GM12878 (cell line): ENCODE data around the gene SLC35F3. TPM values are rescaled to one million over a fixed set of nuclear protein-coding genes. Genes with fewer than 3 reads are reported as not detected.

Experiments used
- ATAC-seq: fragments of 200-7000 bp; cut with Tn5 transposase; 3 replicates; pipeline ENCODE4 v1.9.1; 2020; ENCODE audit warnings: mild to moderate bottlenecking, moderate library complexity
- BruUV-seq: library from RNA; stranded (reverse); fragments of 400-500 nt; replicated peaks from 2 replicates; lab custom pipeline; 2021; lab: Mats Ljungman, UMichigan
- CTCF ChIA-PET: fragments of 300-600 bp; sonication (Branson Sonifier 250); formaldehyde crosslinking; extraction: SDS; loops from one replicate; lab custom pipeline; 2021; ENCODE audit warnings: inconsistent platforms; lab: Yijun Ruan, JAX
- POLR2A ChIA-PET: fragments of 350-600 bp; formaldehyde crosslinking; extraction: SDS; loops from one replicate; lab custom pipeline; 2021; ENCODE audit warnings: inconsistent platforms; lab: Charles Lee
- RAD21 ChIA-PET: fragments of 300-600 bp; sonication (Branson Sonifier 250); formaldehyde crosslinking; loops from one replicate; lab custom pipeline; 2023; ENCODE audit warnings: antibody characterized with exemption; ENCODE audit not compliant: unreplicated experiment; lab: Charles Lee
- SMC1A ChIA-PET: fragments of 300-600 bp; sonication (Branson Sonifier 250); formaldehyde crosslinking; loops from one replicate; lab custom pipeline; 2023; ENCODE audit not compliant: unreplicated experiment, uncharacterized antibody; lab: Charles Lee
- DNase-seq: peaks from one replicate; pipeline ENCODE4 v3.0.0-alpha.2; 2011; ENCODE audit warnings: low read depth, low spot score
- FAIRE-seq: peaks from 3 replicates; lab custom pipeline; 2011; peaks lifted over from hg19 to GRCh38; lab: Jason Lieb, UNC
- H2AFZ ChIP-seq: 2 replicates; pipeline ENCODE4 v1.6.0; 2011; ENCODE audit warnings: low read depth, low read length, control low read depth; ENCODE audit not compliant: control insufficient read depth
- H3K27ac ChIP-seq: 2 replicates; pipeline ENCODE4 v1.5.1; 2011; ENCODE audit warnings: control low read depth; ENCODE audit not compliant: control insufficient read depth, insufficient read depth
- H3K27me3 ChIP-seq, 2 experiments: replicated peaks in 1 of 2; 2 replicates each; pipeline versions ENCODE4 v1.6.0 to v1.6.1; 2011; ENCODE audit warnings: low read length in 1 of 2; ENCODE audit not compliant: control insufficient read depth in 2 of 2, insufficient read depth in 2 of 2
- H3K36me3 ChIP-seq, 2 experiments: 2 replicates each; pipeline ENCODE4 v1.5.1; 2011; ENCODE audit warnings: low read length in 1 of 2; ENCODE audit not compliant: control insufficient read depth in 2 of 2, insufficient read depth in 2 of 2
- H3K4me1 ChIP-seq: 2 replicates; pipeline ENCODE4 v1.6.1; 2011; ENCODE audit warnings: mild to moderate bottlenecking, low read length, moderate library complexity, mixed read lengths; ENCODE audit not compliant: control insufficient read depth, insufficient read depth
- H3K4me2 ChIP-seq: 2 replicates; pipeline ENCODE4 v1.6.0; 2011; ENCODE audit warnings: control low read depth; ENCODE audit not compliant: control insufficient read depth, insufficient read depth
- H3K4me3 ChIP-seq: fragments of 200-600 bp; sonication (generic); 2 replicates; pipeline ENCODE4 v1.5.1; 2016
- H3K79me2 ChIP-seq: 2 replicates; pipeline ENCODE4 v1.6.0; 2011; ENCODE audit warnings: low read length; ENCODE audit not compliant: control insufficient read depth, insufficient read depth
- H3K9ac ChIP-seq: 2 replicates; pipeline ENCODE4 v1.8.0; 2011; ENCODE audit warnings: low read length, control low read depth, mixed read lengths; ENCODE audit not compliant: control insufficient read depth, insufficient read depth
- H3K9me3 ChIP-seq: replicated peaks from 3 replicates; pipeline ENCODE4 v1.5.1; 2011; ENCODE audit warnings: mild to moderate bottlenecking, low read length; ENCODE audit not compliant: control insufficient read depth, insufficient read depth
- H4K20me1 ChIP-seq: 2 replicates; pipeline ENCODE4 v1.6.0; 2011; ENCODE audit not compliant: control insufficient read depth, insufficient read depth
- ATF7 ChIP-seq: fragments of 450-650 bp; IDR thresholded peaks from 2 replicates; pipeline ENCODE4 v1.6.1; 2016; ENCODE audit warnings: low read depth, mild to moderate bottlenecking
- BRCA1 ChIP-seq: IDR thresholded peaks from 2 replicates; pipeline ENCODE4 v1.6.1; 2011; ENCODE audit warnings: low read depth, low read length, improper control_type of control experiment
- E2F4 ChIP-seq: IDR thresholded peaks from 2 replicates; pipeline ENCODE4 v1.6.1; 2012; ENCODE audit warnings: low read depth, low read length, improper control_type of control experiment
- E4F1 ChIP-seq: fragments of 450-650 bp; IDR thresholded peaks from 2 replicates; pipeline ENCODE4 v1.6.1; 2018; ENCODE audit warnings: borderline replicate concordance, mild to moderate bottlenecking; ENCODE audit not compliant: partially characterized antibody
- FOXK2 ChIP-seq: fragments of 450-650 bp; IDR thresholded peaks from 2 replicates; pipeline ENCODE4 v1.6.1; 2017; ENCODE audit warnings: mild to moderate bottlenecking, moderate library complexity
- IKZF2 ChIP-seq, 2 experiments: fragments of 450-650 bp; IDR thresholded peaks; 2 replicates each; pipeline ENCODE4 v1.6.1; 2017; ENCODE audit warnings: mild to moderate bottlenecking in 2 of 2, moderate library complexity in 2 of 2
- KLF5 ChIP-seq: fragments of 450-650 bp; IDR thresholded peaks from 2 replicates; pipeline ENCODE4 v1.6.1; 2014; ENCODE audit warnings: mild to moderate bottlenecking; ENCODE audit not compliant: partially characterized antibody
- MLLT1 ChIP-seq: fragments of 450-650 bp; IDR thresholded peaks from 2 replicates; pipeline ENCODE4 v1.6.1; 2016; ENCODE audit warnings: mild to moderate bottlenecking
- NFYA ChIP-seq: IDR thresholded peaks from 2 replicates; pipeline ENCODE4 v1.6.1; 2011; ENCODE audit warnings: low read depth, mild to moderate bottlenecking, low read length, improper control_type of control experiment, borderline replicate concordance
- POLR2AphosphoS2 ChIP-seq: IDR thresholded peaks from 2 replicates; pipeline ENCODE4 v1.6.1; 2011; ENCODE audit warnings: low read depth, mild to moderate bottlenecking, low read length, improper control_type of control experiment, moderate library complexity
- RAD21 ChIP-seq: IDR thresholded peaks from 2 replicates; pipeline ENCODE4 v1.6.1; 2011; ENCODE audit warnings: mild to moderate bottlenecking, low read depth, low read length, moderate library complexity; ENCODE audit not compliant: insufficient read depth
- RBBP5 ChIP-seq: fragments of 200-600 bp; sonication (generic); conservative IDR thresholded peaks from 2 replicates; pipeline ENCODE4 v1.6.1; 2016
- SMAD1 ChIP-seq: fragments of 450-650 bp; IDR thresholded peaks from 2 replicates; pipeline ENCODE4 v1.6.1; 2018; ENCODE audit warnings: mild to moderate bottlenecking, low read depth; ENCODE audit not compliant: partially characterized antibody
- SUZ12 ChIP-seq: fragments of 200-600 bp; sonication (generic); IDR thresholded peaks from one replicate; pipeline ENCODE4 v1.6.1; 2018; ENCODE audit warnings: antibody characterized with exemption, mild to moderate bottlenecking; ENCODE audit not compliant: unreplicated experiment
- ZBTB33 ChIP-seq: fragments of 450-650 bp; IDR thresholded peaks from 2 replicates; pipeline ENCODE4 v1.6.1; 2017; ENCODE audit warnings: mild to moderate bottlenecking
- ZNF24 ChIP-seq: fragments of 450-650 bp; IDR thresholded peaks from 2 replicates; pipeline ENCODE4 v1.6.1; 2017; ENCODE audit warnings: antibody characterized with exemption, mild to moderate bottlenecking
- whole genome bisulfite sequencing: methylation state at CpG from one replicate; pipeline ENCODE4 v1.1.6; 2016; ENCODE audit warnings: low lambda C conversion rate; ENCODE audit not compliant: insufficient replicate concordance, insufficient coverage; ENCODE audit errors: missing lambda C conversion rate; 5-methylcytosine and 5-hydroxymethylcytosine counted together
- in situ Hi-C: fragments of 300-500 bp; cut with MboI; formaldehyde crosslinking; loops from 9 replicates; pipeline ENCODE4 v1.14.3; 2018; ENCODE audit warnings: mixed read lengths
- intact Hi-C: fragments of 100-400 bp; cut with micrococcal nuclease; formaldehyde crosslinking; loops from one replicate; pipeline ENCODE4 v1.14.2; 2022; ENCODE audit not compliant: unreplicated experiment
- polyA plus RNA-seq, 11 experiments: library from polyadenylated mRNA; depleted of rRNA in 4 of 11; unstranded in 6 of 11; stranded (reverse) in 5 of 11; fragments of >200 nt; fragmentation: Nextera tagmentation in 4 of 11; fragmentation: Illumina TruSeq in 1 of 11; extraction: Ambion mirVana in 4 of 11; extraction: Trizol in 1 of 11; gene quantifications; 1 replicate in 1 of 11; 2 replicates in 10 of 11; pipeline versions ENCODE4 v1.2.1 to v1.2.3, GENCODE V29; 2011 to 2016; ENCODE audit warnings: inconsistent platforms in 2 of 11, missing spikeins in 2 of 11, low read depth in 1 of 11
- total RNA-seq, 4 experiments: library from RNA; depleted of rRNA in 3 of 4; stranded (reverse); fragments of >200 nt in 3 of 4; fragmentation: Illumina TruSeq in 1 of 4; extraction: Trizol in 1 of 4; gene quantifications; 2 replicates each; pipeline versions ENCODE4 v1.2.1 to v1.2.3, GENCODE V29; 2013 to 2021

SLC35F3 gene
- total and polyA plus RNA-seq, 10 of the 15 experiments (the other 5 are each of a cell fraction or from before 2014, with no cell fraction given) = 1.0 to 8.6 (median 5.7) TPM

- SMC1A ChIA-PET = interaction anchor here (0.6 to 0.8 kb wide), 2 partner anchors 75 to 177 kb away, joined by 3 read pairs; no protein-coding TSS in a partner anchor
- intact Hi-C loops (no loop called here), in situ Hi-C loops (no loop called here)
- H3K4me2 ChIP-seq = no peak overlapping the region
- no peak overlapping the region for H3K9ac ChIP-seq
- CTCF ChIA-PET = interaction anchor here (0.9 to 2.0 kb wide), 4 partner anchors 14 to 77 kb away, joined by 3 to 13 read pairs (median 5); no protein-coding TSS in a partner anchor
- no peak overlapping the region for H3K4me3 ChIP-seq
- POLR2A ChIA-PET = no interaction called here
- 55% methylated on average over 4 of the region's 4 CpGs for WGBS
- no TSS peak for BruUV-seq
- H3K9me3 ChIP-seq = no peaks in the 10 kb centered on the region
- H4K20me1 ChIP-seq = no peaks in the 10 kb centered on the region
- DNase-seq (no peak), FAIRE-seq (no peak), ATAC-seq (no peak)
- H3K27me3 ChIP-seq = no peaks in the 10 kb centered on the region
- no peak overlapping the region for H3K27ac ChIP-seq
- H3K79me2 ChIP-seq = no peaks in the 10 kb centered on the region
- peaks cover 6% of the 10 kb centered on the region for H3K4me1 ChIP-seq
- H2AFZ ChIP-seq = no peak overlapping the region
- no peaks in the 10 kb centered on the region for H3K36me3 ChIP-seq
- RAD21 ChIA-PET = interaction anchor here (0.7 kb wide), 1 partner anchor 65 kb away, joined by 3 read pairs; no protein-coding TSS in a partner anchor
- no peak for TF ChIP-seq POLR2AphosphoS2
- TF ChIP-seq ATF7 = no peak
- TF ChIP-seq RAD21 = no peak
- no peak for TF ChIP-seq MLLT1
- TF ChIP-seq KLF5 = no peak
- TF ChIP-seq ZNF24 = no peak
- TF ChIP-seq RBBP5 = no peak
- no peak for TF ChIP-seq SMAD1
- TF ChIP-seq SUZ12 = no peak
- TF ChIP-seq IKZF2 (IDR thresholded peaks at IDR 0.05) = no peak
- TF ChIP-seq ZBTB33 = no peak
- no peak for TF ChIP-seq E4F1
- no peak for TF ChIP-seq FOXK2
- no peak for TF ChIP-seq BRCA1
- TF ChIP-seq E2F4 = no peak
- TF ChIP-seq NFYA = no peak
Measured at GRCh38 chr1:234235434-234235881, 331.0 kb downstream of the SLC35F3 start.
